Measurements from ENCODE around the gene PTH1R.

GRCh38 chr3:46865031-46865507 is 12.5 kb upstream of the PTH1R start:
- TF ChIP-seq EZH2phosphoT487 (IDR thresholded peaks at IDR 0.05; ENCODE audit: insufficient read depth, low read depth) (no peak), EZH2 (IDR thresholded peaks at IDR 0.05; ENCODE audit: insufficient read depth, poor library complexity, severe bottlenecking) (no peak)
